Prostate gland (tissue), 2 donors: ENCODE measurements around the gene BST1. TPM values are rescaled to one million over a fixed set of nuclear protein-coding genes. Genes with fewer than 3 reads are reported as not detected.

Experiments
- DNase-seq: peaks from one replicate; pipeline ENCODE4 v3.0.0-alpha.2; 2019; ENCODE audit warnings: low spot score
- H3K27ac ChIP-seq, 2 donors: fragments of 200-600 bp; sonication (generic); 2 replicates each; pipeline ENCODE4 v1.5.1; 2017 to 2019
- H3K27me3 ChIP-seq: fragments of 200-600 bp; sonication (generic); replicated peaks from 2 replicates; pipeline ENCODE4 v1.5.1; 2019; ENCODE audit not compliant: insufficient read depth
- H3K36me3 ChIP-seq, 2 donors: fragments of 200-600 bp; sonication (generic); 1 replicate in 1 of 2; 2 replicates in 1 of 2; pipeline versions ENCODE4 v1.5.1 to v1.8.1; 2017 to 2019
- H3K4me1 ChIP-seq: fragments of 200-600 bp; sonication (generic); replicated peaks from 2 replicates; pipeline ENCODE4 v1.5.1; 2019
- H3K4me3 ChIP-seq, 2 donors: fragments of 200-600 bp; sonication (generic); 2 replicates each; pipeline ENCODE4 v1.5.1; 2017 to 2019
- H3K9me3 ChIP-seq: fragments of 200-600 bp; sonication (generic); 2 replicates; pipeline ENCODE4 v1.5.1; 2017
- POLR2A ChIP-seq: fragments of 450-650 bp; IDR thresholded peaks from one replicate; pipeline ENCODE4 v1.6.1; 2016; ENCODE audit warnings: antibody characterized with exemption, mild to moderate bottlenecking
- POLR2AphosphoS5 ChIP-seq: sonication (generic); formaldehyde crosslinking; IDR thresholded peaks from one replicate; pipeline ENCODE4 v1.6.1; 2017; ENCODE audit warnings: antibody characterized with exemption
- WGBS: methylation state at CpG from one replicate; pipeline ENCODE4 v1.1.5; 2018; 5-methylcytosine and 5-hydroxymethylcytosine counted together
- intact Hi-C: fragments of 100-400 bp; cut with DNase I; formaldehyde crosslinking; loops from one replicate; pipeline ENCODE4 v1.14.2; 2022
- total RNA-seq, 2 donors: library from RNA; depleted of rRNA; stranded (reverse); fragments of >200 nt; gene quantifications; one replicate each; pipeline ENCODE4 v1.1.0, GENCODE V29; 2016
- TF ChIP-seq, protein P1 (sequence below), 4 experiments: fragments of 200-600 bp in 2 of 4; fragments of 450-650 bp in 2 of 4; sonication (generic) in 2 of 4; IDR thresholded peaks; 1 replicate in 3 of 4; 2 replicates in 1 of 4; pipeline ENCODE4 v1.5.1; 2016 to 2019; ENCODE audit warnings: antibody characterized with exemption in 4 of 4, mild to moderate bottlenecking in 2 of 4, moderate library complexity in 2 of 4

BST1 gene
- total RNA-seq, 2 donors from 2014 or later, result 1.1 to 2.3 TPM

GRCh38 chr4:15771216-15772058 is 68.6 kb downstream of the BST1 start:
- no peak for DNase-seq
- intact Hi-C loops, result no loop called here
- 72% methylated on average over 3 of the region's 3 CpGs for WGBS
- Histone ChIP-seq H3K4me1 (no peaks in the 10 kb centered on the region), H3K4me3 (no peak overlapping the region), H3K27me3 (no peaks in the 10 kb centered on the region), H3K9me3 (no peaks in the 10 kb centered on the region), H3K27ac (no peak overlapping the region), H3K36me3 (no peaks in the 10 kb centered on the region)
- TF ChIP-seq POLR2A (no peak), POLR2AphosphoS5 (no peak)
- TF ChIP-seq, protein P1, sequence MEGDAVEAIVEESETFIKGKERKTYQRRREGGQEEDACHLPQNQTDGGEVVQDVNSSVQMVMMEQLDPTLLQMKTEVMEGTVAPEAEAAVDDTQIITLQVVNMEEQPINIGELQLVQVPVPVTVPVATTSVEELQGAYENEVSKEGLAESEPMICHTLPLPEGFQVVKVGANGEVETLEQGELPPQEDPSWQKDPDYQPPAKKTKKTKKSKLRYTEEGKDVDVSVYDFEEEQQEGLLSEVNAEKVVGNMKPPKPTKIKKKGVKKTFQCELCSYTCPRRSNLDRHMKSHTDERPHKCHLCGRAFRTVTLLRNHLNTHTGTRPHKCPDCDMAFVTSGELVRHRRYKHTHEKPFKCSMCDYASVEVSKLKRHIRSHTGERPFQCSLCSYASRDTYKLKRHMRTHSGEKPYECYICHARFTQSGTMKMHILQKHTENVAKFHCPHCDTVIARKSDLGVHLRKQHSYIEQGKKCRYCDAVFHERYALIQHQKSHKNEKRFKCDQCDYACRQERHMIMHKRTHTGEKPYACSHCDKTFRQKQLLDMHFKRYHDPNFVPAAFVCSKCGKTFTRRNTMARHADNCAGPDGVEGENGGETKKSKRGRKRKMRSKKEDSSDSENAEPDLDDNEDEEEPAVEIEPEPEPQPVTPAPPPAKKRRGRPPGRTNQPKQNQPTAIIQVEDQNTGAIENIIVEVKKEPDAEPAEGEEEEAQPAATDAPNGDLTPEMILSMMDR (IDR thresholded peaks at IDR 0.05), result no peak

GRCh38 chr4:15774020-15774420 is 71.2 kb downstream of the BST1 start:
- Histone ChIP-seq H3K4me1 (no peaks in the 10 kb centered on the region), H3K27me3 (no peaks in the 10 kb centered on the region), H3K27ac (no peak overlapping the region), H3K4me3 (no peak overlapping the region), H3K9me3 (no peaks in the 10 kb centered on the region), H3K36me3 (no peaks in the 10 kb centered on the region)
- intact Hi-C loops, result no loop called here
- TF ChIP-seq POLR2A (no peak), POLR2AphosphoS5 (no peak)
- TF ChIP-seq, protein P1 (IDR thresholded peaks at IDR 0.05), result no peak
- no peak for DNase-seq
- WGBS, result 70% methylated on average over 4 of the region's 4 CpGs

DNA sequence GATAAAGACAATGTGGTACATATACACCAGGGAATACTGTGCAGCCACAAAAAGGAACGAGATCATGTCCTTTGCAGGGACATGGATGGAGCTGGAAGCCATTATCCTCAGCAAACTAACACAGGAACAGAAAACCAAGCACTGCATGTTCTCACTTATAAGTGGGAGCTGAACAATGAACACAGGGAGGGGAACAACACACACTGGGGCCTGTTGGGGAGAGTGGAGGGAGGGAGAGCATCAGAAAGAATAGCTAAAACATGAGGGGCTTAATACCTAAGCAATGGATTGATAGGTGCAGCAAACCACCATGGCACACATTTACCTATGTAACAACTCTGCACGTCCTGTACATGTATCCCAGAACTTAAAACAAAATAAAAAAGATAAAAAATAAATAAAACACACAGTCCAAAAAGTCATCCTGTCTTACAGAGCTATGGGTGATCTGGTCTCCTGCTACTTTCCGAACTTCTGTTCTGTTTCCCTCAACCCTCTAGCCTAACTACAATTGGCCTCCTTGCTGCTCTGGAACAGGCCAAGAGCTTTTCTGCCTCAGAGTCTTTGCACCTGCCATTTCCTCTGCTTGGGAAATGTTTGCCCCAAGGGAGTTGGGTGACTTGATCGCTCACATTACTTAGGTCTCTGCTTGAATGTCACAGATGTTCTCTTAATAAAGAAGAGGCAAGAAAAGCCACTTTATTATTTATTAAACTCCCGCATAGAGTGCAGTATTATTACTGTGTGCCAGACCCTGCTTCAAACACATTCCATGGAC is 74.2 kb downstream of the BST1 start:
- Histone ChIP-seq H3K27ac (no peak overlapping the region), H3K4me3 (no peak overlapping the region), H3K4me1 (no peaks in the 10 kb centered on the region), H3K36me3 (no peaks in the 10 kb centered on the region), H3K27me3 (no peaks in the 10 kb centered on the region), H3K9me3 (no peaks in the 10 kb centered on the region)
- no peak for DNase-seq
- intact Hi-C loops, result no loop called here
- 85% methylated on average over 5 of the region's 5 CpGs for WGBS
- TF ChIP-seq, protein P1 (IDR thresholded peaks at IDR 0.05), result no peak
- TF ChIP-seq POLR2A (no peak), POLR2AphosphoS5 (no peak)

DNA sequence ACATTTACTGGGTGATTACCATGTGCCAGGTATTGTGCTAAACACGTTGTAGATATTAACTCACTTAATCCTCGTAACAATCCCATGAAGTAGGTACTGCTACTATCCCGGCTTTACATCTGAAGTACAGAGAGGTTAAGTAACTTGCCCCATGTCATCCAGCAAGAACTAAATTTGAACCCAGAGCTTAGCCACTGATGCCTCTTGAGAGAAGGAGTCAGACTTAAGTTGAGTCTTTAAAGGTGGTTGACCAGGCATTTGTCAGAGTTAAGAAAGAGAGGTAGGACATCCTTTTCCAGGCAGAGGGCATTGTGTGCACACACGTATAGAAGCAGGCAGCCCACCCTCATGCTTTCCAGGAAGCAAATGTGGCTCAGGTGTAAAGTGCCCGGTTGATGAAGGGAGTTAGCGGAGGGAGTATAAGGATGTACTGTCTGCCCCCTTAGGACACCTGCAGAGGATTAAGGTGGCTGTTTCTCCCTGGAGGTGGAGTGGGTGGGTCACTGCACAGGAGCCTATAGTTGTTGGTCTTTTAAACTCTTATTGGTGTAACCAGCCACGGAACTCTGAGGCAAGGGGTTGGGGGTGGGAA is 74.9 kb downstream of the BST1 start:
- no peak for DNase-seq
- peak overlapping the region in 1 of 2 donors; percentile 58 for H3K4me3 ChIP-seq
- TF ChIP-seq POLR2AphosphoS5, result no peak
- TF ChIP-seq POLR2A, result no peak
- TF ChIP-seq, protein P1 (IDR thresholded peaks at IDR 0.05), result no peak
- no peaks in the 10 kb centered on the region for H3K4me1 ChIP-seq
- peak overlapping the region; percentile 72 to 81 for H3K27ac ChIP-seq
- H3K9me3 ChIP-seq, result no peaks in the 10 kb centered on the region
- no peaks in the 10 kb centered on the region for H3K36me3 ChIP-seq
- 77% methylated on average over 7 of the region's 7 CpGs for WGBS
- intact Hi-C loops, result no loop called here
- H3K27me3 ChIP-seq, result no peaks in the 10 kb centered on the region
